Tibial nerve (tissue), 3 donors: ENCODE measurements around the gene SFXN4.

Source experiments
- CTCF ChIP-seq, 5 experiments: fragments of 200-600 bp in 3 of 5; fragments of 450-650 bp in 2 of 5; sonication (generic) in 3 of 5; IDR thresholded peaks; one replicate each; pipeline ENCODE4 v1.5.1; 2016 to 2019; ENCODE audit warnings: antibody characterized with exemption in 5 of 5, mild to moderate bottlenecking in 3 of 5, moderate library complexity in 2 of 5
- POLR2A ChIP-seq, 2 donors: fragments of 450-650 bp; IDR thresholded peaks; one replicate each; pipeline ENCODE4 v1.6.1; 2017; ENCODE audit warnings: antibody characterized with exemption in 2 of 2, mild to moderate bottlenecking in 2 of 2, moderate library complexity in 2 of 2

GRCh38 chr10:119105155-119105554 is 60.4 kb downstream of the SFXN4 start:
- TF ChIP-seq POLR2A (IDR thresholded peaks at IDR 0.05) (no peak), CTCF (IDR thresholded peaks at IDR 0.05) (no peak)
